T-helper 1 cell treated with Interleukin-12 subunit alpha and Interleukin-12 subunit beta and Interleukin-4 antibody, amounts not matched to agents 30 μg/mL and 1 μg/mL, for 36 hours (primary cell): ENCODE results near the gene TTLL8.

Experiments used
- H3K27ac Mint-ChIP-seq: one replicate; pipeline ENCODE4 v1.8.0; 2021; ENCODE audit warnings: mild to moderate bottlenecking, mixed read lengths
- H3K27me3 Mint-ChIP-seq: one replicate; pipeline ENCODE4 v1.8.0; 2021; ENCODE audit warnings: low read depth, mixed read lengths
- H3K36me3 Mint-ChIP-seq: one replicate; pipeline ENCODE4 v1.8.0; 2021; ENCODE audit warnings: low read depth, mixed read lengths
- H3K4me1 Mint-ChIP-seq: one replicate; pipeline ENCODE4 v1.8.0; 2021; ENCODE audit warnings: low read depth, mixed read lengths
- H3K4me3 Mint-ChIP-seq: one replicate; pipeline ENCODE4 v1.8.0; 2021; ENCODE audit warnings: mild to moderate bottlenecking, moderate library complexity, mixed read lengths
- H3K9me3 Mint-ChIP-seq: one replicate; pipeline ENCODE4 v1.8.0; 2021; ENCODE audit warnings: mixed read lengths

The TTLL8 gene

GRCh38 chr22:50046481-50047245 is 11.4 kb downstream of the TTLL8 start:
- Mint-ChIP-seq H3K36me3 (no peaks in the 10 kb centered on the region), H3K4me1 (no peaks in the 10 kb centered on the region), H3K9me3 (no peaks in the 10 kb centered on the region), H3K4me3 (no peak overlapping the region), H3K27me3 (peaks cover 30% of the 10 kb centered on the region), H3K27ac (no peak overlapping the region)

- H3K9me3 Mint-ChIP-seq: no peaks in the 10 kb centered on the region
- no peak overlapping the region for H3K27ac Mint-ChIP-seq
- peaks cover 24% of the 10 kb centered on the region for H3K27me3 Mint-ChIP-seq
Observed at GRCh38 chr22:50046019-50046415, 12.1 kb downstream of the TTLL8 start.

GRCh38 chr22:50045211-50046018 is 12.7 kb downstream of the TTLL8 start:
- peaks cover 23% of the 10 kb centered on the region for H3K27me3 Mint-ChIP-seq
- H3K27ac Mint-ChIP-seq: no peak overlapping the region
- no peaks in the 10 kb centered on the region for H3K36me3 Mint-ChIP-seq
- no peaks in the 10 kb centered on the region for H3K4me1 Mint-ChIP-seq
- no peak overlapping the region for H3K4me3 Mint-ChIP-seq
- no peaks in the 10 kb centered on the region for H3K9me3 Mint-ChIP-seq

More at GRCh38 chr22:50046019-50046415, 12.1 kb downstream of the TTLL8 start:
- no peaks in the 10 kb centered on the region for H3K4me1 Mint-ChIP-seq
- H3K4me3 Mint-ChIP-seq: no peak overlapping the region
- no peaks in the 10 kb centered on the region for H3K36me3 Mint-ChIP-seq

GRCh38 chr22:50044485-50045118 is 13.5 kb downstream of the TTLL8 start:
- peaks cover 23% of the 10 kb centered on the region for H3K27me3 Mint-ChIP-seq
- H3K4me1 Mint-ChIP-seq: no peaks in the 10 kb centered on the region
- H3K9me3 Mint-ChIP-seq: no peaks in the 10 kb centered on the region
- H3K4me3 Mint-ChIP-seq: no peak overlapping the region
- H3K27ac Mint-ChIP-seq: no peak overlapping the region
- H3K36me3 Mint-ChIP-seq: no peaks in the 10 kb centered on the region

GRCh38 chr22:50041361-50042065 is 16.6 kb downstream of the TTLL8 start:
- H3K27ac Mint-ChIP-seq: no peak overlapping the region
- no peak overlapping the region for H3K4me3 Mint-ChIP-seq
- H3K36me3 Mint-ChIP-seq: no peaks in the 10 kb centered on the region
- no peaks in the 10 kb centered on the region for H3K4me1 Mint-ChIP-seq
- peaks cover 32% of the 10 kb centered on the region for H3K27me3 Mint-ChIP-seq
- no peaks in the 10 kb centered on the region for H3K9me3 Mint-ChIP-seq

GRCh38 chr22:50040717-50041116 is 17.4 kb downstream of the TTLL8 start:
- peaks cover 32% of the 10 kb centered on the region for H3K27me3 Mint-ChIP-seq
- no peaks in the 10 kb centered on the region for H3K36me3 Mint-ChIP-seq
- no peak overlapping the region for H3K4me3 Mint-ChIP-seq
- no peak overlapping the region for H3K27ac Mint-ChIP-seq
- H3K9me3 Mint-ChIP-seq: no peaks in the 10 kb centered on the region
- H3K4me1 Mint-ChIP-seq: no peaks in the 10 kb centered on the region

- Mint-ChIP-seq H3K4me3 (no peak overlapping the region), H3K9me3 (no peaks in the 10 kb centered on the region), H3K4me1 (no peaks in the 10 kb centered on the region), H3K27ac (no peak overlapping the region), H3K36me3 (no peaks in the 10 kb centered on the region), H3K27me3 (peaks cover 32% of the 10 kb centered on the region)
Observed at GRCh38 chr22:50039669-50040443, 18.2 kb downstream of the TTLL8 start.

GRCh38 chr22:50035976-50036724 is 21.9 kb downstream of the TTLL8 start:
- peaks cover 1% of the 10 kb centered on the region for H3K4me1 Mint-ChIP-seq
- peaks cover 9% of the 10 kb centered on the region for H3K27me3 Mint-ChIP-seq
- no peak overlapping the region for H3K4me3 Mint-ChIP-seq
- H3K9me3 Mint-ChIP-seq: no peaks in the 10 kb centered on the region
- H3K27ac Mint-ChIP-seq: no peak overlapping the region
- no peaks in the 10 kb centered on the region for H3K36me3 Mint-ChIP-seq

GRCh38 chr22:50035131-50035881 is 22.8 kb downstream of the TTLL8 start:
- H3K27ac Mint-ChIP-seq: no peak overlapping the region
- H3K4me1 Mint-ChIP-seq: peaks cover 1% of the 10 kb centered on the region
- H3K27me3 Mint-ChIP-seq: peaks cover 9% of the 10 kb centered on the region
- H3K36me3 Mint-ChIP-seq: no peaks in the 10 kb centered on the region
- no peaks in the 10 kb centered on the region for H3K9me3 Mint-ChIP-seq
- no peak overlapping the region for H3K4me3 Mint-ChIP-seq

- Mint-ChIP-seq H3K9me3 (no peaks in the 10 kb centered on the region), H3K27me3 (peaks cover 9% of the 10 kb centered on the region), H3K36me3 (no peaks in the 10 kb centered on the region), H3K4me1 (peaks cover 1% of the 10 kb centered on the region), H3K27ac (no peak overlapping the region), H3K4me3 (no peak overlapping the region)
Observed at GRCh38 chr22:50034126-50035081, 23.7 kb downstream of the TTLL8 start.

GRCh38 chr22:50032941-50033601 is 25.0 kb downstream of the TTLL8 start:
- no peak overlapping the region for H3K27ac Mint-ChIP-seq
- no peaks in the 10 kb centered on the region for H3K9me3 Mint-ChIP-seq
- peaks cover 1% of the 10 kb centered on the region for H3K4me1 Mint-ChIP-seq
- no peaks in the 10 kb centered on the region for H3K36me3 Mint-ChIP-seq
- no peak overlapping the region for H3K4me3 Mint-ChIP-seq
- H3K27me3 Mint-ChIP-seq: peaks cover 6% of the 10 kb centered on the region
